PC-3 (cell line): ENCODE data around the gene DLG2. TPM values are rescaled to one million over a fixed set of nuclear protein-coding genes. Genes with fewer than 3 reads are reported as not detected.
"Not testable (repeated sequence)": the region's sequence is repeated elsewhere in the genome, so short reads cannot be mapped to it uniquely, and the experiment has no call there.

Experiments used
- ATAC-seq: fragments of 200-7000 bp; cut with Tn5 transposase; 2 replicates; pipeline ENCODE4 v1.9.1; 2020; ENCODE audit warnings: mild to moderate bottlenecking, moderate library complexity
- BruUV-seq: library from RNA; stranded (reverse); fragments of 400-500 nt; replicated peaks from 2 replicates; lab custom pipeline; 2021; lab: Mats Ljungman, UMichigan
- CTCF ChIA-PET: fragments of 300-600 bp; sonication (Branson Sonifier 250); formaldehyde crosslinking; loops from one replicate; lab custom pipeline; 2022; ENCODE audit warnings: antibody characterized with exemption; lab: Charles Lee
- POLR2A ChIA-PET: fragments of 300-600 bp; sonication (Branson Sonifier 250); formaldehyde crosslinking; loops from one replicate; lab custom pipeline; 2022; ENCODE audit warnings: antibody characterized with exemption; ENCODE audit not compliant: unreplicated experiment; lab: Charles Lee
- DNase-seq: peaks from one replicate; pipeline ENCODE4 v3.0.0-alpha.2; 2015
- H2AFZ ChIP-seq: fragments of 300-600 bp; sonication (generic); 2 replicates; pipeline ENCODE4 v1.6.0; 2016; ENCODE audit warnings: antibody characterized with exemption, low read length
- H3F3A ChIP-seq: fragments of 300-600 bp; sonication (generic); one replicate; pipeline ENCODE4 v1.6.0; 2017; ENCODE audit warnings: antibody characterized with exemption, low read length, control low read depth, mild to moderate bottlenecking; ENCODE audit not compliant: unreplicated experiment
- H3K27ac ChIP-seq: fragments of 300-600 bp; sonication (generic); 2 replicates; pipeline ENCODE4 v1.5.1; 2016; ENCODE audit warnings: mild to moderate bottlenecking, low read length
- H3K27me3 ChIP-seq: fragments of 300-600 bp; sonication (generic); 2 replicates; pipeline ENCODE4 v1.6.1; 2016; ENCODE audit warnings: low read length, mixed read lengths
- H3K36me3 ChIP-seq: fragments of 300-600 bp; sonication (generic); 2 replicates; pipeline ENCODE4 v1.6.1; 2016; ENCODE audit warnings: low read depth, mixed run types, low read length, mixed read lengths
- H3K4me1 ChIP-seq: fragments of 300-600 bp; sonication (generic); 2 replicates; pipeline ENCODE4 v1.5.1; 2016; ENCODE audit warnings: low read length; ENCODE audit not compliant: insufficient read depth
- H3K4me2 ChIP-seq: fragments of 300-600 bp; sonication (generic); 2 replicates; pipeline ENCODE4 v1.6.0; 2016; ENCODE audit warnings: low read length
- H3K4me3 ChIP-seq: fragments of 300-600 bp; sonication (generic); 2 replicates; pipeline ENCODE4 v1.5.1; 2016; ENCODE audit warnings: mild to moderate bottlenecking, low read length, mixed read lengths
- H3K79me2 ChIP-seq: fragments of 300-600 bp; sonication (generic); 2 replicates; pipeline ENCODE4 v1.6.1; 2017; ENCODE audit warnings: low read length, mixed read lengths
- H3K9ac ChIP-seq: fragments of 300-600 bp; sonication (generic); 2 replicates; pipeline ENCODE4 v1.6.0; 2016; ENCODE audit warnings: mild to moderate bottlenecking, low read length
- H3K9me2 ChIP-seq: fragments of 300-600 bp; sonication (generic); replicated peaks from 2 replicates; pipeline ENCODE4 v1.6.1; 2016; ENCODE audit warnings: mixed run types, low read length, mixed read lengths
- H3K9me3 ChIP-seq: fragments of 300-600 bp; sonication (generic); 2 replicates; pipeline ENCODE4 v1.6.1; 2016; ENCODE audit warnings: low read length, mixed read lengths
- H4K20me1 ChIP-seq: fragments of 300-600 bp; sonication (generic); 2 replicates; pipeline ENCODE4 v1.6.1; 2016; ENCODE audit warnings: low read length, mixed read lengths
- EZH2 ChIP-seq: fragments of 300-600 bp; sonication (generic); IDR thresholded peaks from one replicate; pipeline ENCODE4 v1.6.1; 2017; ENCODE audit warnings: antibody characterized with exemption, mild to moderate bottlenecking, low read length; ENCODE audit not compliant: unreplicated experiment
- EZH2phosphoT487 ChIP-seq: fragments of 300-600 bp; sonication (generic); IDR thresholded peaks from 2 replicates; pipeline ENCODE4 v1.6.1; 2018; ENCODE audit warnings: mild to moderate bottlenecking, antibody characterized with exemption, low read length, borderline replicate concordance
- intact Hi-C: fragments of 100-400 bp; cut with micrococcal nuclease; formaldehyde crosslinking; loops from 2 replicates; pipeline ENCODE4 v1.9.0; 2023
- total RNA-seq: library from RNA; depleted of rRNA; stranded (reverse); fragments of >200 nt; gene quantifications from 2 replicates; pipeline ENCODE4 v1.2.3, GENCODE V29; 2014
- TF ChIP-seq, protein P1 (sequence below): fragments of 300-600 bp; sonication (generic); conservative IDR thresholded peaks from 2 replicates; pipeline ENCODE4 v1.5.1; 2017; ENCODE audit warnings: antibody characterized with exemption, low read depth, mild to moderate bottlenecking, low read length

Gene DLG2
- total RNA-seq, 1 experiment from 2014 or later: 0.58 TPM

DNA sequence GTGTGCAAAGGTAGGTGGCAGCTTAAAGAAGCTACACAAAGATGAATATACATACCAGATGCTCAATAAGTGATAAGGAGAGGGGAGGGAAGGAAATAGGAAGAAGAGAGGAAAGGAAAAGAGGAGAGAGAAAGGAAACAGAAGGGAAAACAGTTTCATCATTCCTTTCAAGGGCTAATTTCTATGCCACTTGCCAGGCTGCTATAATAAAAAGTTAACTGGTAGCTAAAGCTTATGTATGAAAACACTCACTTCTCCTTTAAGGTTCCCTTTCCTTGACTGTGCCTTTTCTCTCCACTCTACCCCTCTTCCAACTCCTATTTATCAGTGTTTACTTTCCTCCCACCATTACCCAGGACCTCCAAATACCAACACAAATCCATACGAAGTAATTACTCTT is 347.9 kb downstream of the DLG2 start:
- TF ChIP-seq EZH2 (no peak), EZH2phosphoT487 (no peak)
- TF ChIP-seq, protein P1, sequence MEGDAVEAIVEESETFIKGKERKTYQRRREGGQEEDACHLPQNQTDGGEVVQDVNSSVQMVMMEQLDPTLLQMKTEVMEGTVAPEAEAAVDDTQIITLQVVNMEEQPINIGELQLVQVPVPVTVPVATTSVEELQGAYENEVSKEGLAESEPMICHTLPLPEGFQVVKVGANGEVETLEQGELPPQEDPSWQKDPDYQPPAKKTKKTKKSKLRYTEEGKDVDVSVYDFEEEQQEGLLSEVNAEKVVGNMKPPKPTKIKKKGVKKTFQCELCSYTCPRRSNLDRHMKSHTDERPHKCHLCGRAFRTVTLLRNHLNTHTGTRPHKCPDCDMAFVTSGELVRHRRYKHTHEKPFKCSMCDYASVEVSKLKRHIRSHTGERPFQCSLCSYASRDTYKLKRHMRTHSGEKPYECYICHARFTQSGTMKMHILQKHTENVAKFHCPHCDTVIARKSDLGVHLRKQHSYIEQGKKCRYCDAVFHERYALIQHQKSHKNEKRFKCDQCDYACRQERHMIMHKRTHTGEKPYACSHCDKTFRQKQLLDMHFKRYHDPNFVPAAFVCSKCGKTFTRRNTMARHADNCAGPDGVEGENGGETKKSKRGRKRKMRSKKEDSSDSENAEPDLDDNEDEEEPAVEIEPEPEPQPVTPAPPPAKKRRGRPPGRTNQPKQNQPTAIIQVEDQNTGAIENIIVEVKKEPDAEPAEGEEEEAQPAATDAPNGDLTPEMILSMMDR: no peak
- no peaks in the 10 kb centered on the region for H3K79me2 ChIP-seq
- no peak overlapping the region for H3K9ac ChIP-seq
- no peak overlapping the region for H3K4me3 ChIP-seq
- ATAC-seq (no peak), DNase-seq (no peak)
- ChIA-PET POLR2A (no interaction called here), CTCF (no interaction called here)
- H3K4me2 ChIP-seq: no peak overlapping the region
- H3K9me2 ChIP-seq: no peaks in the 10 kb centered on the region
- intact Hi-C loops: no loop called here
- BruUV-seq: no TSS peak
- no peak overlapping the region for H2AFZ ChIP-seq
- H3F3A ChIP-seq: no peaks in the 10 kb centered on the region
- H3K9me3 ChIP-seq: no peaks in the 10 kb centered on the region
- no peaks in the 10 kb centered on the region for H3K4me1 ChIP-seq
- H3K27me3 ChIP-seq: peaks cover 9% of the 10 kb centered on the region; the same call in 1 of the 2 replicates
- no peaks in the 10 kb centered on the region for H4K20me1 ChIP-seq
- no peak overlapping the region for H3K27ac ChIP-seq
- no peaks in the 10 kb centered on the region for H3K36me3 ChIP-seq

DNA sequence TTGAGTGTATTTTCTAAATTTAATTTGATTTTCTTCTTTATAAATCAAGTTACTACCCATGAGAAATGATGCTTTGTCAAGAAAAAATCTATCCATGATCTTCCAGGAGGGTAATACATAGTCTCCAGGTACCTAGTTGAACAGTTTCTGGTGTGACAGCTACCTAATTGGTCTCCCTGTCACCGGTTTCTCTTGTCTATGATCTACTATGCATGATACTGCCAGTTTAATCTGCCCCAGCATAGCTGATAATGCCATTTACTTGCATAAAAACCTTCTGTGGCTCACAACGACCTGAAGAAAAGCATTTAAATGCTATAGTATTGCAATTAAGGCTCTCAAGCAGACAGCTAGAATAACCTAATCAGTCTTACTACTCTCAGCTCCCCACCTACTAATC is 349.5 kb downstream of the DLG2 start:
- CTCF ChIA-PET: no interaction called here
- Histone ChIP-seq H3K27ac (no peak overlapping the region), H2AFZ (no peak overlapping the region), H3K79me2 (no peaks in the 10 kb centered on the region), H3K4me3 (no peak overlapping the region), H4K20me1 (no peaks in the 10 kb centered on the region), H3K4me2 (no peak overlapping the region), H3K9me2 (no peaks in the 10 kb centered on the region), H3K4me1 (no peaks in the 10 kb centered on the region), H3K36me3 (no peaks in the 10 kb centered on the region), H3K9ac (no peak overlapping the region), H3F3A (no peaks in the 10 kb centered on the region), H3K9me3 (no peaks in the 10 kb centered on the region), H3K27me3 (peaks cover 9% of the 10 kb centered on the region; the same call in 1 of the 2 replicates)
- TF ChIP-seq EZH2phosphoT487 (no peak), EZH2 (no peak)
- TF ChIP-seq, protein P1: no peak
- ATAC-seq: no peak
- no peak for DNase-seq
- intact Hi-C loops: no loop called here
- POLR2A ChIA-PET: no interaction called here
- no TSS peak for BruUV-seq

DNA sequence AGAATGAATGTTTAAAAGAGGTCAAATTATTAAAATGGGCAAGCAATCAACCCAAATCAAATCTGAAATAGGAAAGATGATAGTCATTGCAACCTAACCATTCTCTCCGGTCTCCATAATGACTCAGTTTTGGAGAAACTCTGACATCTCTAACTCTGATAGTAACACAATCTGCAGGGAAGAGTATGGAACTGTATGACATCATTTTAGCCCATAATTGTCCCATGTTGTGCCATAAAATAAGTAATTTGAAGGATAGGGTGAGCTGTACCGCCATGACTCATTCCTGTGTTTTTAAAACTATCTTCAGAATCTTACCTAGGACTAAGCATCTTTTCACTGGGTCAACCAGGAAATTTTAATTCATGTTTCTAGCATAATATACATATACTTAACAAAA is 350.8 kb downstream of the DLG2 start:
- no peaks in the 10 kb centered on the region for H3F3A ChIP-seq
- ChIA-PET CTCF (no interaction called here), POLR2A (interaction anchor here (0.7 kb wide), 1 partner anchor 109 kb away, joined by 6 read pairs; no protein-coding TSS in a partner anchor)
- H3K9me2 ChIP-seq: no peaks in the 10 kb centered on the region
- TF ChIP-seq EZH2phosphoT487 (no peak), EZH2 (no peak)
- TF ChIP-seq, protein P1: no peak
- H3K4me2 ChIP-seq: no peak overlapping the region
- no peaks in the 10 kb centered on the region for H3K4me1 ChIP-seq
- peaks cover 9% of the 10 kb centered on the region; the same call in 1 of the 2 replicates for H3K27me3 ChIP-seq
- H3K79me2 ChIP-seq: no peaks in the 10 kb centered on the region
- no TSS peak for BruUV-seq
- no peak overlapping the region for H3K27ac ChIP-seq
- no peak overlapping the region for H3K9ac ChIP-seq
- no peak overlapping the region for H3K4me3 ChIP-seq
- no peaks in the 10 kb centered on the region for H4K20me1 ChIP-seq
- ATAC-seq (no peak), DNase-seq (peak; percentile 8)
- no peaks in the 10 kb centered on the region for H3K36me3 ChIP-seq
- no peaks in the 10 kb centered on the region for H3K9me3 ChIP-seq
- intact Hi-C loops: no loop called here
- no peak overlapping the region for H2AFZ ChIP-seq

DNA sequence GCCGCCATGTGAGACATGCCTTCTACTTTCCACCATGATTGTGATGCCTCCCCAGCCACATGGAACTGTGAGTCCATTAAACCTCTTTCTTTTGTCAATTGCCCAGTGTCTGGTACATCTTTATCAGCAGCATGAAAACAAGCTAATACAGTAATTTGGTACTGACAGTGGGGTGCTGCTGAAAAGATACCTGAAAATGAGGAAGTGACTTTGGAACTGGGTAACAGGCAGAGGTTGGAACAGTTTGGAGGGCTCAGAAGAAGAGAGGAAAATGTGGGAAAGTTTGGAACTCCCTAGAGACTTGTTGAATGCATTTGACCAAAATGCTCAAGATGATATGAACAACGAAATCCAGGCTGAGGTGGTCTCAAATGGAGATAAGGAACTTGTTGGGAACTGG is 356.8 kb downstream of the DLG2 start:
- intact Hi-C loops, H3K4me2 ChIP-seq, ATAC-seq, H3K27ac ChIP-seq, H3K27me3 ChIP-seq, H3K4me1 ChIP-seq, H3K9ac ChIP-seq, H3F3A ChIP-seq, H3K4me3 ChIP-seq, H3K36me3 ChIP-seq, DNase-seq, H4K20me1 ChIP-seq, BruUV-seq, H3K9me2 ChIP-seq, CTCF ChIA-PET, POLR2A ChIA-PET, H2AFZ ChIP-seq, H3K79me2 ChIP-seq, H3K9me3 ChIP-seq: not testable (repeated sequence)
